ENCODE results near the gene LYPD6B.

The LYPD6B gene

DNA sequence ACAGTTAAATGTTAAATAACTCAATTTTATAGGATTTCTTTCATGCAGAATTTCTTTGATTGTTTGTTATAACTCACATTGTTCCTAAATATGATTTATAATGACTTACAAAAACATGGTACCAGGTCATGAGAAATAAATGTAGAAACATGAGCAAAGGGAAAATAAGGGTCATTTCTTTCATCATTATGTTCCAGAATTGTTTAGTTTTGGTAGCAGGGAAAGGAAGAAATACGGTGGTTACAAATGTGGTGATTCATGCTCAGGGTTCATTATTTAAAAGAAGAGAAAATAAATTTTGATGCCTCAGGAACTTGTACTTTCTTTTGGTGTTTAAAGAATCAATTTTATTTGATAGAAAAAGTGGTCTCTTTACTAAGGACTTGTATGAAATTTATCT lies 4.4 kb downstream of the LYPD6B start:
- Mint-ChIP-seq H3K27ac (no peak overlapping the region), H3K4me1 (peaks cover 3% of the 10 kb centered on the region), H3K9me3 (peaks cover 35% of the 10 kb centered on the region), H3K36me3 (ENCODE audit: low read depth) (peaks cover 31% of the 10 kb centered on the region), H3K4me3 (no peak overlapping the region), H3K27me3 (ENCODE audit: low read depth, poor library complexity) (peaks cover 13% of the 10 kb centered on the region)
- no peak for DNase-seq
- no peak for TF ChIP-seq CTCF (IDR thresholded peaks at IDR 0.05)

DNA sequence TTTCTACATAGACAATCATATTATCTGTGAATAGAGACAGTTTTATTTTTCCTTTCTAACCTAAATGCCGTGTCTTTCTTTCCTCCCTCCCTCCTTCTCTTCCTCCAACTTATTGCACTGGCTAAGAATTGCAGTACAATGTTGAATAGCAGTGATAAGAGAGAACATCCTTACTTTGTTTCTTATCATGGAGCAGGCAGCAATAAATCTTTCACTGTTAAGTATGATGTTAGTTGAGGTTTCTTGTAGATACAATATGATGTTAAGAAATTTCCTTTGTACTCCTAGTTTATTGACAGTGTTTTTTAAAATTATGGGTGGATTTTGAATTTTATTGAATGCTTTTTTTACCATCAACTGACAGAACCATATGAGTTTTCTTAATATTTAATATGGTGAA lies 6.0 kb downstream of the LYPD6B start:
- H3K27me3 Mint-ChIP-seq (ENCODE audit: low read depth, poor library complexity), result peaks cover 6% of the 10 kb centered on the region
- no peak overlapping the region for H3K4me3 Mint-ChIP-seq
- no peak overlapping the region for H3K27ac Mint-ChIP-seq
- H3K36me3 Mint-ChIP-seq (ENCODE audit: low read depth), result peaks cover 42% of the 10 kb centered on the region
- no peaks in the 10 kb centered on the region for H3K4me1 Mint-ChIP-seq
- H3K9me3 Mint-ChIP-seq, result peaks cover 46% of the 10 kb centered on the region
- DNase-seq, result no peak
- no peak for TF ChIP-seq CTCF (IDR thresholded peaks at IDR 0.05)

DNA sequence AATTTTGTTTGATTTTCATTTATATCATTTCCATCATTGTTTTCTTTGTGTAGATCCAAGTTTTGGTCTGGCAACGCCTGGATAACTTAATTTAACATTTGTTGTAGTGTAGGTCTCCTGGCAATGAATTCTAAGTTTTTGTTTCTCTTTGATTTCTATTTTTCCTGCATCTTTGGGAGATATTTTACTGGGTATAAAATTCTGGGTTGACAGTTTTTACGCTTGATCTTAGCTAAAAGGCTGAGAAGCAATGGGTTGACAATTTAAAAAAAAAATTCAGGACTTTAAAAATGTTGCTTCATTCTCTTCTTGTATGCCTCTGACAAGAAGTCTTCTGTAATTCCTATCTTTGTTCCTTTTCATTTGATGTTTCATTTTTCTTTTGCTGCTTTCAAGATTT lies 8.6 kb downstream of the LYPD6B start:
- H3K36me3 Mint-ChIP-seq (ENCODE audit: low read depth), result peaks cover 42% of the 10 kb centered on the region
- H3K27ac Mint-ChIP-seq, result no peak overlapping the region
- peaks cover 2% of the 10 kb centered on the region for H3K27me3 Mint-ChIP-seq (ENCODE audit: low read depth, poor library complexity)
- DNase-seq, result no peak
- no peaks in the 10 kb centered on the region for H3K4me1 Mint-ChIP-seq
- H3K9me3 Mint-ChIP-seq, result peaks cover 46% of the 10 kb centered on the region
- no peak for TF ChIP-seq CTCF (IDR thresholded peaks at IDR 0.05)
- no peak overlapping the region for H3K4me3 Mint-ChIP-seq

GRCh38 chr2:149049142-149049541 lies 10.6 kb downstream of the LYPD6B start:
- H3K4me1 Mint-ChIP-seq, result no peaks in the 10 kb centered on the region
- no peak overlapping the region for H3K4me3 Mint-ChIP-seq
- H3K36me3 Mint-ChIP-seq (ENCODE audit: low read depth), result peaks cover 42% of the 10 kb centered on the region
- H3K27me3 Mint-ChIP-seq (ENCODE audit: low read depth, poor library complexity), result no peaks in the 10 kb centered on the region
- H3K9me3 Mint-ChIP-seq, result peaks cover 46% of the 10 kb centered on the region
- DNase-seq, result no peak
- no peak overlapping the region for H3K27ac Mint-ChIP-seq
- no peak for TF ChIP-seq CTCF (IDR thresholded peaks at IDR 0.05)

DNA sequence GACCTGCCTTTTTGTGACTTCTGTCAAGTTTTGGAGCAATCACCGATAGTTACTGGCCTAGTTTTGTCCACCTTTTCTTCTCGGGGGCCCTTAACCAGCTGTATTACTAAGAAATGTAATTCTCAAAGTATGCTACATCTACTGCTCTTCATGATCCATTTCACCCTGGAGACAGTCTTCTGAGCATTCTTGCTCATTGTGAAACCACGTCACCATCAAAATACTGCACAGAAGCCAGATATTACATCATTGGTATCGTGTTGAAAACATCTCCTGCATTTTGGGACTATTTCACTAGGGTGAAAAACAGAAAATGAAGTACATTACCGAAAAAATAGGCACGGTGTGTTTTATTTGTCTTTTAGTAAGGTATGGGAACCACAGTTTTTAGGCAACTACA lies 11.7 kb downstream of the LYPD6B start:
- H3K27me3 Mint-ChIP-seq (ENCODE audit: low read depth, poor library complexity), result peaks cover 3% of the 10 kb centered on the region
- H3K9me3 Mint-ChIP-seq, result peaks cover 36% of the 10 kb centered on the region
- no peak for TF ChIP-seq CTCF (IDR thresholded peaks at IDR 0.05)
- DNase-seq, result no peak
- H3K4me3 Mint-ChIP-seq, result no peak overlapping the region
- peak overlapping the region; percentile 6 for H3K27ac Mint-ChIP-seq
- peaks cover 34% of the 10 kb centered on the region for H3K36me3 Mint-ChIP-seq (ENCODE audit: low read depth)
- H3K4me1 Mint-ChIP-seq, result no peaks in the 10 kb centered on the region

DNA sequence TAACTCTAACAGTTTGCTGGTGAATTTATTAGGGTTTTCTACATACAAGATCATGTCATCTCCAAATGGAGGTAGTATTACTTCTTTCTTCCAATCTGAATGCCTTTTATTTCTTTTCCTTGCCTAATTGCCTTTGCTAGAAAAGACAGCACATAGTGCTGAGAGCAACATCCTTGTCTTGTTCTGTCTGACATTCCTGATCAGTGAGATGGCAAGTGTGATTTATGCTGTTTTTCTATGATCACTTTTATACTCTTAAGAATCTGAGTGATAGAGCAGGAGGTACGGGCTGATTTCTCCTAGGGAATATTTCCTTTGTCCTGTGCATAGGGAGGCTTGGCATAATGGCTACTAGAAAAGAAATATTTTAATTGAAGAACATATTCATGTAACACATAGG lies 17.3 kb downstream of the LYPD6B start:
- Mint-ChIP-seq H3K36me3 (ENCODE audit: low read depth) (no peaks in the 10 kb centered on the region), H3K27ac (no peak overlapping the region), H3K4me3 (no peak overlapping the region), H3K27me3 (ENCODE audit: low read depth, poor library complexity) (peaks cover 3% of the 10 kb centered on the region), H3K9me3 (no peaks in the 10 kb centered on the region), H3K4me1 (peaks cover 42% of the 10 kb centered on the region)
- TF ChIP-seq CTCF (IDR thresholded peaks at IDR 0.05), result no peak
- no peak for DNase-seq
